Liver (tissue), 9 donors: ENCODE data around the gene ME1. TPM values are rescaled to one million over a fixed set of nuclear protein-coding genes. Genes with fewer than 3 reads are reported as not detected.

ENCODE experiments used
- DNase-seq: peaks from one replicate; pipeline ENCODE4 v3.0.0-alpha.2; 2017; ENCODE audit warnings: low spot score
- H3K27ac ChIP-seq, 2 donors: one replicate each; pipeline ENCODE4 v1.7.0; 2013; ENCODE audit warnings: inconsistent platforms in 2 of 2, low read length in 2 of 2, control low read depth in 1 of 2, low read depth in 1 of 2, mild to moderate bottlenecking in 1 of 2
- H3K27me3 ChIP-seq, 4 donors: one replicate each; pipeline versions ENCODE4 v1.6.1 to v1.7.0; 2013; ENCODE audit warnings: low read length in 3 of 4, inconsistent platforms in 1 of 4, mild to moderate bottlenecking in 1 of 4, moderate library complexity in 1 of 4; ENCODE audit not compliant: control insufficient read depth in 4 of 4, insufficient read depth in 4 of 4
- H3K36me3 ChIP-seq, 4 donors: one replicate each; pipeline versions ENCODE4 v1.6.1 to v1.7.0; 2013; ENCODE audit warnings: low read length in 3 of 4, mild to moderate bottlenecking in 3 of 4, low read depth in 1 of 4, moderate library complexity in 1 of 4; ENCODE audit not compliant: control insufficient read depth in 4 of 4, insufficient read depth in 3 of 4
- H3K4me1 ChIP-seq, 4 donors: one replicate each; pipeline versions ENCODE4 v1.6.1 to v1.7.0; 2013; ENCODE audit warnings: low read length in 3 of 4, mild to moderate bottlenecking in 3 of 4, moderate library complexity in 1 of 4; ENCODE audit not compliant: control insufficient read depth in 4 of 4, insufficient read depth in 4 of 4
- H3K4me3 ChIP-seq, 3 donors: one replicate each; pipeline versions ENCODE4 v1.6.1 to v1.7.0; 2013; ENCODE audit warnings: low read length in 3 of 3, control low read depth in 1 of 3, low read depth in 1 of 3, mild to moderate bottlenecking in 1 of 3
- H3K9ac ChIP-seq, 2 donors: one replicate each; pipeline ENCODE4 v1.7.0; 2013; ENCODE audit warnings: low read length in 2 of 2, mild to moderate bottlenecking in 2 of 2, moderate library complexity in 2 of 2, control low read depth in 1 of 2, low read depth in 1 of 2
- H3K9me3 ChIP-seq, 4 donors: one replicate each; pipeline versions ENCODE4 v1.6.1 to v1.7.0; 2013; ENCODE audit warnings: low read length in 3 of 4; ENCODE audit not compliant: control insufficient read depth in 4 of 4
- ATF3 ChIP-seq: IDR thresholded peaks from 2 replicates; pipeline ENCODE4 v1.6.1; 2016; ENCODE audit warnings: antibody characterized with exemption
- CTCF ChIP-seq: fragments of 150-350 bp; IDR thresholded peaks from 2 replicates; pipeline ENCODE4 v1.5.1; 2017; ENCODE audit warnings: improper control_type of control experiment, low read depth, low read length; ENCODE audit not compliant: missing input control
- FOXA1 ChIP-seq: IDR thresholded peaks from 2 replicates; pipeline ENCODE4 v1.6.1; 2016; ENCODE audit warnings: antibody characterized with exemption
- GABPA ChIP-seq, 2 donors: IDR thresholded peaks in 1 of 2; conservative IDR thresholded peaks in 1 of 2; 2 replicates each; pipeline ENCODE4 v1.6.1; 2016; ENCODE audit warnings: antibody characterized with exemption in 2 of 2, mild to moderate bottlenecking in 1 of 2, moderate library complexity in 1 of 2
- HNF4A ChIP-seq, 2 donors: conservative IDR thresholded peaks; 2 replicates each; pipeline ENCODE4 v1.6.1; 2016; ENCODE audit warnings: antibody characterized with exemption in 2 of 2, mild to moderate bottlenecking in 2 of 2
- HNF4G ChIP-seq: IDR thresholded peaks from 2 replicates; pipeline ENCODE4 v1.6.1; 2016; ENCODE audit warnings: antibody characterized with exemption
- NR2F2 ChIP-seq: IDR thresholded peaks from 2 replicates; pipeline ENCODE4 v1.6.1; 2016; ENCODE audit warnings: antibody characterized with exemption
- REST ChIP-seq: IDR thresholded peaks from 2 replicates; pipeline ENCODE4 v1.6.1; 2016; ENCODE audit warnings: antibody characterized with exemption, mild to moderate bottlenecking
- TAF1 ChIP-seq: conservative IDR thresholded peaks from 2 replicates; pipeline ENCODE4 v1.6.1; 2016; ENCODE audit warnings: antibody characterized with exemption, mild to moderate bottlenecking
- YY1 ChIP-seq: IDR thresholded peaks from 2 replicates; pipeline ENCODE4 v1.6.1; 2016; ENCODE audit warnings: antibody characterized with exemption, mild to moderate bottlenecking
- ZBTB33 ChIP-seq: IDR thresholded peaks from 2 replicates; pipeline ENCODE4 v1.6.1; 2016; ENCODE audit warnings: antibody characterized with exemption
- WGBS: extraction: QIAGEN DNeasy Blood & Tissue Kit; methylation state at CpG from one replicate; pipeline ENCODE4 v1.1.7; 2013; 5-methylcytosine and 5-hydroxymethylcytosine counted together
- polyA plus RNA-seq, 2 donors: library from polyadenylated mRNA; stranded (reverse) in 1 of 2; unstranded in 1 of 2; fragments of 200-250 nt in 1 of 2; fragments of >200 nt in 1 of 2; fragmentation: Nextera tagmentation in 1 of 2; extraction: Ambion mirVana in 1 of 2; gene quantifications; one replicate each; pipeline versions ENCODE4 v1.2.1 to v1.2.3, GENCODE V29; 2013 to 2015
- total RNA-seq, 2 donors: library from RNA; depleted of rRNA; stranded (reverse); fragments of >200 nt; gene quantifications; one replicate each; pipeline ENCODE4 v1.2.3, GENCODE V29; 2014
- donor health status: healthy.
- donor health status: healthy.
- donor health status: healthy.
- donor health status: healthy.
- donor health status: healthy.

Gene ME1
- total and polyA plus RNA-seq, 4 donors = 4.3 to 7.8 (median 5.5) TPM

GRCh38 chr6:83247471-83247870 is 183.4 kb downstream of the ME1 start:
- Histone ChIP-seq H3K4me1 (peaks cover 0 to 5% (median 1%) of the 10 kb centered on the region in 4 donors), H3K9me3 (no peaks in the 10 kb centered on the region), H3K27ac (no peak overlapping the region), H3K9ac (no peak overlapping the region), H3K4me3 (no peak overlapping the region), H3K36me3 (no peaks in the 10 kb centered on the region), H3K27me3 (no peaks in the 10 kb centered on the region)
- TF ChIP-seq NR2F2 = no peak
- TF ChIP-seq ATF3 = no peak
- no peak for TF ChIP-seq GABPA (IDR thresholded peaks at IDR 0.05 in 1 of 2, conservative IDR thresholded peaks at IDR 0.05 in 1 of 2)
- no peak for TF ChIP-seq FOXA1
- TF ChIP-seq ZBTB33 = no peak
- TF ChIP-seq TAF1 = no peak
- TF ChIP-seq CTCF = no peak
- TF ChIP-seq HNF4G = no peak
- WGBS = 91% methylated on average over 3 of the region's 3 CpGs
- no peak for DNase-seq

DNA sequence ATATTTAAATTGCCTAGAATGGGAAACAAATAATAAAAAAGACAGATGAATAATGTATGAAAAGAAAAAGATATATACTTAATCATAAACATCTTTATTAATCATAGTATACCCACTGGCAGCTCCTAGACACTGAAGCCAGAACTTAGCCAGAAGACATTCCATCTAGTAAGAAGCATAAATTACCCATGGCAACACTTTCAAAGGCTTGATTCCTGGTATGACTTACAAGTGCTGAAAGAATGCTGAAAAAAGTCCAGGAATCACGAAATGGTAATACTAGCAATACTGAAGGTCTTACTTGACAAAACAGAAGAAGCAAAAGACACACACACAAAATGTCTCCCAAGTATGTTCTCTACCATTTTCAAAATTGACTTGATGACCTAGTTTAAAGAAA is 199.7 kb downstream of the ME1 start:
- no peak for TF ChIP-seq YY1
- TF ChIP-seq CTCF = no peak
- no peak for TF ChIP-seq HNF4A (conservative IDR thresholded peaks at IDR 0.05)
- no peak for TF ChIP-seq REST
- 92% methylated on average over 1 of the region's 1 CpG for WGBS
- Histone ChIP-seq H3K4me1 (no peaks in the 10 kb centered on the region), H3K27me3 (no peaks in the 10 kb centered on the region), H3K4me3 (no peak overlapping the region), H3K9me3 (no peaks in the 10 kb centered on the region), H3K9ac (no peak overlapping the region), H3K36me3 (peaks cover 0 to 4% (median 0%) of the 10 kb centered on the region in 4 donors), H3K27ac (no peak overlapping the region)
- DNase-seq = no peak
